SHP77 (cell line): ENCODE data around the gene MAML3.
A peak's percentile ranks its signal among the peaks of the same experiment; 100 is the strongest.

Experiments
- DNase-seq, 2 experiments: peaks; one replicate each; lab custom pipeline; 2025; lab: John Stamatoyannopoulos, UW

The MAML3 gene

GRCh38 chr4:140153718-140154571 lies at the start of gene MAML3:
Gene MAML3, minus strand, starts transcription at chr4:140154184. Its CDS starts 857 bp downstream, at chr4:140153327.
- DNase-seq = peak; percentile 56 to 81

- no peak for DNase-seq
Observed at GRCh38 chr4:140198942-140199341, 45.0 kb upstream of the MAML3 start.

- no peak for DNase-seq
Observed at GRCh38 chr4:140195806-140196205, 41.8 kb upstream of the MAML3 start.

- DNase-seq = no peak
Observed at GRCh38 chr4:140189805-140190204, 35.8 kb upstream of the MAML3 start.

GRCh38 chr4:140188975-140189374 lies 35.0 kb upstream of the MAML3 start:
- no peak for DNase-seq

GRCh38 chr4:140187316-140187695 lies 33.3 kb upstream of the MAML3 start:
- no peak for DNase-seq

GRCh38 chr4:140186651-140187315 lies 32.8 kb upstream of the MAML3 start:
- peak in 1 of 2 experiments; percentile 1 for DNase-seq

- DNase-seq = no peak
Observed at GRCh38 chr4:140186082-140186438, 32.1 kb upstream of the MAML3 start.

- no peak for DNase-seq
Observed at GRCh38 chr4:140185412-140186081, 31.6 kb upstream of the MAML3 start.

- no peak for DNase-seq
Observed at GRCh38 chr4:140183270-140183669, 29.3 kb upstream of the MAML3 start.

GRCh38 chr4:140180577-140180976 lies 26.6 kb upstream of the MAML3 start:
- DNase-seq = no peak

- DNase-seq = no peak
Observed at GRCh38 chr4:140176735-140177134, 22.8 kb upstream of the MAML3 start.

GRCh38 chr4:140174543-140174942 lies 20.6 kb upstream of the MAML3 start:
- DNase-seq = no peak

GRCh38 chr4:140172960-140173359 lies 19.0 kb upstream of the MAML3 start:
- DNase-seq = no peak

GRCh38 chr4:140170299-140170698 lies 16.3 kb upstream of the MAML3 start:
- DNase-seq = no peak

GRCh38 chr4:140168936-140169335 lies 15.0 kb upstream of the MAML3 start:
- no peak for DNase-seq

- DNase-seq = no peak
Observed at GRCh38 chr4:140168474-140168873, 14.5 kb upstream of the MAML3 start.

GRCh38 chr4:140163029-140163810 lies 9.2 kb upstream of the MAML3 start:
- DNase-seq = no peak

- no peak for DNase-seq
Observed at GRCh38 chr4:140162596-140162995, 8.6 kb upstream of the MAML3 start.

GRCh38 chr4:140158365-140159030 lies 4.5 kb upstream of the MAML3 start:
- peak; percentile 37 to 63 for DNase-seq

- DNase-seq = no peak
Observed at GRCh38 chr4:140157341-140157740, 3.4 kb upstream of the MAML3 start.
